Thyroid gland (tissue), 4 donors: Measurements from ENCODE around the gene TNS3. TPM values are rescaled to one million over a fixed set of nuclear protein-coding genes. Genes with fewer than 3 reads are reported as not detected.

Experiments used
- DNase-seq, 2 donors: peaks; one replicate each; pipeline ENCODE4 v3.0.0-alpha.2; 2019
- H3K27ac ChIP-seq, 3 donors: fragments of 200-600 bp; sonication (generic); 1 replicate in 2 of 3; 2 replicates in 1 of 3; pipeline ENCODE4 v1.5.1; 2016 to 2019; ENCODE audit warnings: mild to moderate bottlenecking in 1 of 3, moderate library complexity in 1 of 3
- H3K27me3 ChIP-seq: fragments of 200-600 bp; sonication (generic); one replicate; pipeline ENCODE4 v1.5.1; 2019
- H3K36me3 ChIP-seq, 2 donors: fragments of 200-600 bp; sonication (generic); one replicate each; pipeline ENCODE4 v1.5.1; 2016 to 2019
- H3K4me1 ChIP-seq, 2 donors: fragments of 200-600 bp; sonication (generic); one replicate each; pipeline ENCODE4 v1.5.1; 2017 to 2019
- H3K4me3 ChIP-seq, 3 donors: fragments of 200-600 bp; sonication (generic); replicated peaks in 1 of 3; 1 replicate in 2 of 3; 2 replicates in 1 of 3; pipeline ENCODE4 v1.5.1; 2016; ENCODE audit warnings: mild to moderate bottlenecking in 1 of 3
- H3K9me3 ChIP-seq: fragments of 200-600 bp; sonication (generic); one replicate; pipeline ENCODE4 v1.5.1; 2017
- CTCF ChIP-seq, 6 experiments: fragments of 200-600 bp in 3 of 6; fragments of 450-650 bp in 3 of 6; sonication (generic) in 3 of 6; IDR thresholded peaks; one replicate each; pipeline ENCODE4 v1.5.1; 2016 to 2019; ENCODE audit warnings: antibody characterized with exemption in 6 of 6, mild to moderate bottlenecking in 2 of 6, inconsistent platforms in 1 of 6, moderate library complexity in 1 of 6
- POLR2A ChIP-seq, 2 donors: fragments of 450-650 bp; IDR thresholded peaks; one replicate each; pipeline ENCODE4 v1.6.1; 2017; ENCODE audit warnings: antibody characterized with exemption in 2 of 2, mild to moderate bottlenecking in 2 of 2, moderate library complexity in 1 of 2
- WGBS, 2 donors: methylation state at CpG; one replicate each; pipeline ENCODE4 v1.1.5; 2017; 5-methylcytosine and 5-hydroxymethylcytosine counted together
- intact Hi-C: fragments of 100-400 bp; cut with DNase I; formaldehyde crosslinking; loops from one replicate; pipeline ENCODE4 v1.15.1; 2023
- total RNA-seq, 4 donors: library from RNA; depleted of rRNA; stranded (reverse); fragments of >200 nt; gene quantifications; one replicate each; pipeline ENCODE4 v1.2.3, GENCODE V29; 2016

The TNS3 gene
- total RNA-seq, 4 donors from 2014 or later: 65.8 to 93.0 (median 80.7) TPM

GRCh38 chr7:47550788-47551470 lies 31.0 kb downstream of the TNS3 start:
- Histone ChIP-seq H3K4me1 (peaks cover 6 to 8% of the 10 kb centered on the region in 2 donors), H3K27me3 (no peaks in the 10 kb centered on the region), H3K9me3 (no peaks in the 10 kb centered on the region), H3K27ac (no peak overlapping the region), H3K4me3 (no peak overlapping the region), H3K36me3 (no peaks in the 10 kb centered on the region)
- no peak for DNase-seq
- TF ChIP-seq POLR2A (IDR thresholded peaks at IDR 0.05) (no peak), CTCF (IDR thresholded peaks at IDR 0.05) (no peak)
- intact Hi-C loops: no loop called here
- 84 to 93% methylated on average over 11 of the region's 11 CpGs for WGBS, 2 donors

- 92 to 97% methylated on average over 7 to 8 of the region's 8 CpGs for WGBS, 2 donors
These were observed 32.0 kb downstream of the TNS3 start for GRCh38 chr7:47549916-47550315.

GRCh38 chr7:47549397-47549796 lies 32.5 kb downstream of the TNS3 start:
- 96% methylated on average over 3 to 6 of the region's 6 CpGs for WGBS, 2 donors
- Histone ChIP-seq H3K9me3 (no peaks in the 10 kb centered on the region), H3K36me3 (no peaks in the 10 kb centered on the region), H3K4me1 (peaks cover 6 to 8% of the 10 kb centered on the region in 2 donors), H3K27me3 (no peaks in the 10 kb centered on the region), H3K27ac (no peak overlapping the region), H3K4me3 (no peak overlapping the region)
- intact Hi-C loops: no loop called here
- DNase-seq: no peak
- no peak for TF ChIP-seq POLR2A (IDR thresholded peaks at IDR 0.05)
- no peak for TF ChIP-seq CTCF (IDR thresholded peaks at IDR 0.05)

More at GRCh38 chr7:47549916-47550315, 32.0 kb downstream of the TNS3 start:
- intact Hi-C loops: no loop called here
- Histone ChIP-seq H3K9me3 (no peaks in the 10 kb centered on the region), H3K27me3 (no peaks in the 10 kb centered on the region), H3K4me3 (no peak overlapping the region), H3K27ac (no peak overlapping the region), H3K36me3 (no peaks in the 10 kb centered on the region), H3K4me1 (peaks cover 6 to 8% of the 10 kb centered on the region in 2 donors)
- TF ChIP-seq CTCF (IDR thresholded peaks at IDR 0.05) (no peak), POLR2A (IDR thresholded peaks at IDR 0.05) (no peak)
- no peak for DNase-seq

- TF ChIP-seq CTCF (IDR thresholded peaks at IDR 0.05): no peak
- no peak for TF ChIP-seq POLR2A (IDR thresholded peaks at IDR 0.05)
- no peak for DNase-seq
- intact Hi-C loops: no loop called here
- H3K4me1 ChIP-seq: peaks cover 6 to 8% of the 10 kb centered on the region in 2 donors
- H3K27me3 ChIP-seq: no peaks in the 10 kb centered on the region
- H3K9me3 ChIP-seq: no peaks in the 10 kb centered on the region
- no peak overlapping the region for H3K4me3 ChIP-seq
- 96% methylated on average over 8 of the region's 8 CpGs for WGBS, 2 donors
- H3K36me3 ChIP-seq: no peaks in the 10 kb centered on the region
- no peak overlapping the region for H3K27ac ChIP-seq
These were observed 33.4 kb downstream of the TNS3 start for GRCh38 chr7:47548546-47548945.

- Histone ChIP-seq H3K27ac (no peak overlapping the region), H3K36me3 (no peaks in the 10 kb centered on the region), H3K27me3 (no peaks in the 10 kb centered on the region), H3K4me3 (no peak overlapping the region), H3K4me1 (peaks cover 0 to 3% of the 10 kb centered on the region in 2 donors), H3K9me3 (no peaks in the 10 kb centered on the region)
- intact Hi-C loops: no loop called here
- no peak for DNase-seq
- 91 to 93% methylated on average over 19 of the region's 19 CpGs for WGBS, 2 donors
- TF ChIP-seq CTCF (IDR thresholded peaks at IDR 0.05): no peak
- TF ChIP-seq POLR2A (IDR thresholded peaks at IDR 0.05): no peak
These were observed 35.0 kb downstream of the TNS3 start for GRCh38 chr7:47546733-47547494.
